ENCODE measurements around the gene PLCB1.

DNA sequence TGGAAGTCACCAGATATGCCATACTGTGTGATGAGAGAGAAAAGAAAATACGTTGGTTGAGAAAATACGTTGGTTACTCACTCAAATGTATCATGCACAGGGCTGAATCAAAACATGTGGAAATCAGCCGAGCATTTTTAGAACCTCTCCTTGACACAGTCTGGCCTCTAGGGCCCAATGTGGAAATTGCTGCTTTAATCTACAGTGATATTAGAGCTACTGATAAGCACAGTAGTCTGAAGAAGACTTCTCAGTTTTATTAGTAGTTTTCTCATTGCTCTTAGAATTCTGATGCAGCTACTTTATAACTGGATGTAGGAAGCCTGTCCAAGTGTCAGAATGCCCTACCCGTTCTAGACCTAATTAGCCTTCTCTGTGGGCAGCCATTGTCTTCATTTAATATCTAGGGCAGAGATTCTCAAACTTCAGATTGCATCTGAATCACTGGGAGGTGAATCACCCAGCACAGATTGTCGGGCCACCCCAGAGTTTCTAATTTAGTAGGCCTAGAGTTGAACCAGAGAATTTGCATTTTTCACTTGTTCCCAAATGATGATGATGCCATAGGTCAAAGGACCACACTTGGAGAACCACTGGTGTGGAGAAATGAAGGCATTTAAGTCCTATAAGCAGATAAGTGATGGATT is 229.1 kb downstream of the PLCB1 start:
- TF ChIP-seq, protein P1, sequence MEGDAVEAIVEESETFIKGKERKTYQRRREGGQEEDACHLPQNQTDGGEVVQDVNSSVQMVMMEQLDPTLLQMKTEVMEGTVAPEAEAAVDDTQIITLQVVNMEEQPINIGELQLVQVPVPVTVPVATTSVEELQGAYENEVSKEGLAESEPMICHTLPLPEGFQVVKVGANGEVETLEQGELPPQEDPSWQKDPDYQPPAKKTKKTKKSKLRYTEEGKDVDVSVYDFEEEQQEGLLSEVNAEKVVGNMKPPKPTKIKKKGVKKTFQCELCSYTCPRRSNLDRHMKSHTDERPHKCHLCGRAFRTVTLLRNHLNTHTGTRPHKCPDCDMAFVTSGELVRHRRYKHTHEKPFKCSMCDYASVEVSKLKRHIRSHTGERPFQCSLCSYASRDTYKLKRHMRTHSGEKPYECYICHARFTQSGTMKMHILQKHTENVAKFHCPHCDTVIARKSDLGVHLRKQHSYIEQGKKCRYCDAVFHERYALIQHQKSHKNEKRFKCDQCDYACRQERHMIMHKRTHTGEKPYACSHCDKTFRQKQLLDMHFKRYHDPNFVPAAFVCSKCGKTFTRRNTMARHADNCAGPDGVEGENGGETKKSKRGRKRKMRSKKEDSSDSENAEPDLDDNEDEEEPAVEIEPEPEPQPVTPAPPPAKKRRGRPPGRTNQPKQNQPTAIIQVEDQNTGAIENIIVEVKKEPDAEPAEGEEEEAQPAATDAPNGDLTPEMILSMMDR (optimal IDR thresholded peaks at IDR 0.05 in 1 of 3, IDR thresholded peaks at IDR 0.05 in 1 of 3, conservative IDR thresholded peaks at IDR 0.05 in 1 of 3; ENCODE audit: extremely low read depth in 1 of 3, insufficient read depth in 2 of 3, low read length in 3 of 3) = no peak
- no peak for TF ChIP-seq EZH2 (IDR thresholded peaks at IDR 0.05; ENCODE audit: low read length)

Measured in keratinocyte (primary cell).